Central memory CD8-positive, alpha-beta T cell (primary cell): Measurements from ENCODE around the gene ASAP2.

ENCODE experiments used
- ATAC-seq: fragments of 150-1000 bp; cut with Tn5 transposase; replicated peaks from 2 replicates; pipeline ENCODE4 v1.10.0; 2022; ENCODE audit warnings: mild to moderate bottlenecking, moderate FRiP score, moderate number of reproducible peaks; ENCODE audit not compliant: poor library complexity, severe bottlenecking; ENCODE audit errors: extremely low read depth
- DNase-seq, 2 donors: peaks; one replicate each; pipeline ENCODE4 v3.0.0; 2021; ENCODE audit warnings: low spot score in 2 of 2
- H3K27ac Mint-ChIP-seq: one replicate; pipeline ENCODE4 v1.8.0; 2022; ENCODE audit warnings: low read depth, mild to moderate bottlenecking, moderate library complexity, mixed read lengths
- H3K27me3 Mint-ChIP-seq: one replicate; pipeline ENCODE4 v1.8.0; 2022; ENCODE audit warnings: mixed read lengths
- H3K36me3 Mint-ChIP-seq: one replicate; pipeline ENCODE4 v1.8.0; 2022; ENCODE audit warnings: mild to moderate bottlenecking, moderate library complexity, mixed read lengths; ENCODE audit not compliant: insufficient read depth
- H3K4me1 Mint-ChIP-seq: one replicate; pipeline ENCODE4 v1.8.0; 2022; ENCODE audit warnings: mixed read lengths
- H3K4me3 Mint-ChIP-seq: one replicate; pipeline ENCODE4 v1.8.0; 2022; ENCODE audit warnings: mild to moderate bottlenecking, moderate library complexity, mixed read lengths
- H3K9me3 Mint-ChIP-seq: one replicate; pipeline ENCODE4 v1.8.0; 2022; ENCODE audit warnings: mixed read lengths

ASAP2 gene

DNA sequence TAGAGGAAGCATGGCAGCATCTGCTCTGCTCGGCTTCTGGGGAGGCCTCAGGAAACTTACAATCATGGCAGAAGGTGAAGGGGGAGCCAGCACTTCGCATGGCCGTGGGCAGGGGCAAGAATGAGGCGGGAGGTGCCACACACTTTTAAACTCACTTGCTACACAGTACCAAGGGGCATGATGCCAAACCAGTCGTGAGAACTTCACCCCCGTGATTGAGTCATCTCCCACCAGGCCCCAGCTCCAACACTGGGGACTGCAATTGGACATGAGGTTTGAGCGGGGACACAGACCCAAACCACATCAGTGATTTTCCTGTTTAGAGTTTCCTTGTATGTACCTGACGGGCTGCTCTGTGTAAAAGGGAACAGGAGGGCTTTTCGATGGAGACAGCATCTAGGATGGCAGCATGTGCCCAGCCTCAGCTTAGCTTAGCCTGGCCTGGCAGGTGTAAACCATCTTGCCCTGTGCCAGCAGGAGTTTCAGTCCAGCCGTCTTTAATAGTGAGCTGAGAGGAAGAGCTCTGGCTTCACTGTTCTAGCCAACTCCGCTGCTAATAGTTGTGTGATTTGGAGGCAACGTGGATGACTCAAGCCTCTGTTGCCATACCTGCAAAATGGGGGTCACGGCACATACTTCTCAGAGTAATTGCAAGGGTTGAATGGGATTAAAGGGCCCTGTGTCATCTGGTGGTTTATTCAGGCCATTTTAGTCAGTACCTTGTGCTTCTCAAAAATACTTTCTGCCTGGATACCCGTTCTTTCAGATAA, 101.8 kb downstream of the ASAP2 start:
- no peaks in the 10 kb centered on the region for H3K4me1 Mint-ChIP-seq
- DNase-seq = no peak

DNA sequence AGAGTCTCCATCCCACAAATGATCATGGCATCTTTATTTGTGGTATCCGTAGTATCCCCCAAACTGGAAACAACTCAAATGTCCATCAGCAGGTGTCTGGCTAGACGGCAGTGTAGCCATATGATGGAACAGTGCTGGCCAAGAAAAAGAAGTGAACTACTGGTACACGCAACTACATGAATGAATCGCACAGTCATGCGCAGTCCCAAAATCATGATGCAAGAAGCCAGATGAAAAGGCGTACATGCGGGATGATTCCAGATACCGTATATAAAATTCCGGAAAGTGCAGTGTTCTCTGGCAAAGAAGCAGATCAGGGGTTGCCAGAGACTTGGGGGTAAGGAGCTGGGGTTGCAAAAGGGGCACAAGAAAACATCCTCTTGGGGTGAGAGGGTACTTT, 102.5 kb downstream of the ASAP2 start:
- Mint-ChIP-seq H3K36me3 (no peaks in the 10 kb centered on the region), H3K27me3 (peaks cover 15% of the 10 kb centered on the region), H3K4me3 (no peak overlapping the region), H3K4me1 (no peaks in the 10 kb centered on the region), H3K27ac (no peak overlapping the region), H3K9me3 (no peaks in the 10 kb centered on the region)
- no peak for ATAC-seq
- no peak for DNase-seq

More for the DNA sequence above, 101.8 kb downstream of the ASAP2 start:
- H3K27ac Mint-ChIP-seq = no peak overlapping the region
- H3K4me3 Mint-ChIP-seq = no peak overlapping the region
- ATAC-seq = no peak
- H3K27me3 Mint-ChIP-seq = peaks cover 23% of the 10 kb centered on the region
- H3K9me3 Mint-ChIP-seq = no peaks in the 10 kb centered on the region
- H3K36me3 Mint-ChIP-seq = no peaks in the 10 kb centered on the region

DNA sequence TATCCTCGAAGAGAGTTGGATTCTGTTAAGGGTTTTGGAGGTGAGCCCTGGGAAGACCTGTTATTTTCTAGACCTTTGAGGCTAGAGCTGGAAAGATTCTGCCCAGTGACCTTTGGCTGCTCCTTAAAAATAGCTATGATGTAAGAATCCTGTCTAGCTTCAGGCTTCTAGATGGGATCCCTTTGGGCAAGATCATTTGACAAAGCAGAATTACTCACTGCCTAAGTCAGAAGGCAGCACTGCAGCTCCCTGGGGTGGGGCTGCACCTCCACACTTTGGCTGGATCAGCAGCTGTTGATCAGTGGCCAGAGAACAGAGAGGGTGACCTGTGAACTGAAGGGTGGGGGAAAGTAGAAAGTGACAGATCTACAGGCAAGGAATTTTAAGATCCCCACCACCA, 103.8 kb downstream of the ASAP2 start:
- Mint-ChIP-seq H3K27ac (no peak overlapping the region), H3K27me3 (peaks cover 18% of the 10 kb centered on the region), H3K4me3 (no peak overlapping the region), H3K9me3 (no peaks in the 10 kb centered on the region), H3K36me3 (no peaks in the 10 kb centered on the region), H3K4me1 (no peaks in the 10 kb centered on the region)
- no peak for ATAC-seq
- DNase-seq = no peak

DNA sequence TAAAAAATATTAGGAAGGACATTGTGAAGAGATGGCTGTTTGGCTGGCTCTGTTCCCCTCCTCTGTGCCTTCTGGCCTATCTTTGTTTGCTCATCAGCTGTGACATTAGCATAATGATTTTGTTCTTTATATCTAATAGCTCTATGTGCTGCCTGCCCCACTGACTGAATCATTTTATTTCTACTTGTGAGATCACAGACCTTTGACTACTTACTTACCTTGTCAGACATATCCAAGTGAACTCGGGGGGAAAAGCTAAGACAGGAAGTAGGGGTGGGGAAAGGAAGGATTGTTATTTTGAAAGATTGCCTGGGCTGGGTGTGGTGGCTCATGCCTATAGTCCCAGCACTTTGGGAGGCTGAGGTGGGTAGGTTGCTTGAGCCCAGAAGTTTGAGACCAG, 104.2 kb downstream of the ASAP2 start:
- peaks cover 20% of the 10 kb centered on the region for H3K27me3 Mint-ChIP-seq
- no peak overlapping the region for H3K27ac Mint-ChIP-seq
- no peak overlapping the region for H3K4me3 Mint-ChIP-seq
- DNase-seq (no peak), ATAC-seq (no peak)
- H3K4me1 Mint-ChIP-seq = no peaks in the 10 kb centered on the region
- no peaks in the 10 kb centered on the region for H3K36me3 Mint-ChIP-seq
- no peaks in the 10 kb centered on the region for H3K9me3 Mint-ChIP-seq

DNA sequence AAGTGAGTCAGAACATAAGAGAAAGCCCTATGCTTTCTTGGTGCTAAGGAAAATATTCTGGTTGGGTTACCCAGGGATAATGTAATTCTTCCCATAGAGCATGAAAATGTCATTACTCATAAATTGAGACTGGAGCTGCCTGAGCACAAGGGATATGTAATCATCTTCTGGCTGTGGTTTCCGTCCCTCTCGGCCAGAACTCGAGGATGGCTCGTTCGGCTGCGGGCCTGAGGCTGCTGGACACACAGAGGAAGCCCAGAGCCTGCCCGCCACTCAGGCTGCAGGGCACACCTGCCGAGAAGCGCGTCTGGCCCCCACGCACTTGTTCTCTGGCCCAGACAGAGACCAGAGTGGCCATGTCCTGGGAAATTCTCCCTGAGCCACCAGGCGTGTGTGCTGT, 104.9 kb downstream of the ASAP2 start:
- Mint-ChIP-seq H3K36me3 (no peaks in the 10 kb centered on the region), H3K27me3 (peaks cover 20% of the 10 kb centered on the region), H3K27ac (no peak overlapping the region), H3K4me1 (no peaks in the 10 kb centered on the region), H3K9me3 (no peaks in the 10 kb centered on the region), H3K4me3 (no peak overlapping the region)
- ATAC-seq (no peak), DNase-seq (no peak)

DNA sequence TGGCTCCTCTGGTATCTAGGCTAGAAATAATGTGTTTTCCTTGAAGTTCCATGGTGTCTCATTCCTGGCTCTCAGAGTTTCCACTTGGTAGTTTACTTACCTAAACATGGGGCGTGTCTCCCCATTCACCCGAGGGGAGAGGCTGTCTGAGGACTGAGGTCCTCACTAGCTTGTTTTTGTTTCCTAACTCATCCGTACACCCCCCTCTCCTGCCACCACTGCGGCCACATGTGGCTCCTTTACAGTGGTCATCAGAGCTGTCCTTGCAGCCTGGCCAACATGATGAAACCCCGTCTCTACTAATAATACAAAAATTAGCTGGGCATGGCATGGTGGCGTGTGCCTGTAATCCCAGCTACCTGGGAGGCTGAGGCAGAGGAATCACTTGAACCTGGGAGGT, 106.0 kb downstream of the ASAP2 start:
- ATAC-seq = no peak
- Mint-ChIP-seq H3K9me3 (no peaks in the 10 kb centered on the region), H3K36me3 (no peaks in the 10 kb centered on the region), H3K4me1 (no peaks in the 10 kb centered on the region), H3K27me3 (peaks cover 20% of the 10 kb centered on the region), H3K27ac (no peak overlapping the region), H3K4me3 (no peak overlapping the region)
- no peak for DNase-seq

DNA sequence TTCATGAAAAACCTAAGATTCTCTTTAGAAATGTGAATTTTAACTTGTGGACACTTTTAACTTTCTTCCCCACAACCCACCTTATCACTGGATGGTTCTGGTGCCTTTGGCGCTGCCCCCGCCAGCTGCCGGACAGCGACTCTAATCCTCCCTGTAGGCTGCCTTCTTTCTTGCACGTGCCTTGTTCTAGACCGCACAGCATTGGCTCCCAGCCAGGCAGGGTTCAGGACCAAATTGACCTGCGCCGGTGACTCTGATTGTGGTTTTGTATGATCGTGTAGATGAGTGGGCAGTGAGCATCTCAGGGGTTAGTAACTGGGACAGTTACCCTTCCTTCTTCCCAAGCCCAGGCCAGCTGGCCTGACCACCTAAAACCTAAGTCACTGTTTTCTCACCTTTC, 106.8 kb downstream of the ASAP2 start:
- no peaks in the 10 kb centered on the region for H3K36me3 Mint-ChIP-seq
- H3K27ac Mint-ChIP-seq = no peak overlapping the region
- no peaks in the 10 kb centered on the region for H3K9me3 Mint-ChIP-seq
- H3K27me3 Mint-ChIP-seq = peaks cover 20% of the 10 kb centered on the region
- DNase-seq = no peak
- no peaks in the 10 kb centered on the region for H3K4me1 Mint-ChIP-seq
- H3K4me3 Mint-ChIP-seq = no peak overlapping the region
- ATAC-seq = no peak

DNA sequence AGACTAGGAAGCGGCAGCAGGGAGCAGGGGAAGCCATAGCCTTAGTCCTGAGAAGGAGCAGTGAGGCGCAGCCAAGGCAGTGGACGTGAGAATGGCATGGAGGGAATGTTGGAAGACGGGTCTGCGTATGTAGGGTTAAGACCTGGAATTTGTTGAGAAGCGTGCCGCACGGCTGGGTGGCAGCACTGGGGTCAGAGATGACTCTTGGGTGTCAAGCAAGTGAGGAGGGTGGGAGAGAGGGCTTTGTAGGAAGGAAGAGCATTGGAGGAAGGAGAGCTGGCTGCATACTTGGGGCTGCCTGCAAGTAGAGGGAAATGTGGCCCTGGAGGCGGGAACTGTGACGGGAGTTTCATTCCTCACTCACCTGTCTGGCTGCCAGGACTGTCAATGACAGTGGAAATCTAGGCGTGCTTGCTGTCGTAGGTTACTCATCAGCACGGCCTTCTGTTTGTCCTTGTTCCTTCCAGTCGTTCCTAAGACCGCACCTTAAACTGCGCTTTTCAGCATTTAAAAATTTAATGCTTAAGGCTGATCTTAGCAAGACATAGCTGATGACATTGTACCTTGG, 108.8 kb downstream of the ASAP2 start:
- peaks cover 2% of the 10 kb centered on the region for H3K36me3 Mint-ChIP-seq
- ATAC-seq = no peak
- H3K4me3 Mint-ChIP-seq = no peak overlapping the region
- no peak for DNase-seq
- no peaks in the 10 kb centered on the region for H3K4me1 Mint-ChIP-seq
- H3K27me3 Mint-ChIP-seq = peaks cover 20% of the 10 kb centered on the region
- no peak overlapping the region for H3K27ac Mint-ChIP-seq
- H3K9me3 Mint-ChIP-seq = no peaks in the 10 kb centered on the region

DNA sequence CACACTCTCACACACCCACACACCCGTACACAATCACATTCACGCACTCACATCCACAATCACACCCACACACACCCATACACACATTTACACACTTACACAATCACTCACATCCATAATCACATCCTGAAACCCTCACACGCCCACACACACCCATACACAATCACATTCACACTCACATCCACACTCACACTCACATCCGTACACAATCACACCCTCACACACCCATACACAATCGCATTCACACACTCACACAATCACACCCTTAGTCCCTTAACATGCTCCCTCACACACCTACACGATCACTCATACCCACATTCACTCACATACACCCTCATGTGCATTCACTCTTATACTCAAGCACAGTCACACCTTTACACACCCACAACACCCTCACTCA, 110.9 kb downstream of the ASAP2 start:
- ATAC-seq = no peak
- Mint-ChIP-seq H3K36me3 (peaks cover 2% of the 10 kb centered on the region), H3K9me3 (no peaks in the 10 kb centered on the region), H3K4me3 (no peak overlapping the region), H3K27me3 (peaks cover 20% of the 10 kb centered on the region), H3K4me1 (no peaks in the 10 kb centered on the region), H3K27ac (no peak overlapping the region)
- no peak for DNase-seq

DNA sequence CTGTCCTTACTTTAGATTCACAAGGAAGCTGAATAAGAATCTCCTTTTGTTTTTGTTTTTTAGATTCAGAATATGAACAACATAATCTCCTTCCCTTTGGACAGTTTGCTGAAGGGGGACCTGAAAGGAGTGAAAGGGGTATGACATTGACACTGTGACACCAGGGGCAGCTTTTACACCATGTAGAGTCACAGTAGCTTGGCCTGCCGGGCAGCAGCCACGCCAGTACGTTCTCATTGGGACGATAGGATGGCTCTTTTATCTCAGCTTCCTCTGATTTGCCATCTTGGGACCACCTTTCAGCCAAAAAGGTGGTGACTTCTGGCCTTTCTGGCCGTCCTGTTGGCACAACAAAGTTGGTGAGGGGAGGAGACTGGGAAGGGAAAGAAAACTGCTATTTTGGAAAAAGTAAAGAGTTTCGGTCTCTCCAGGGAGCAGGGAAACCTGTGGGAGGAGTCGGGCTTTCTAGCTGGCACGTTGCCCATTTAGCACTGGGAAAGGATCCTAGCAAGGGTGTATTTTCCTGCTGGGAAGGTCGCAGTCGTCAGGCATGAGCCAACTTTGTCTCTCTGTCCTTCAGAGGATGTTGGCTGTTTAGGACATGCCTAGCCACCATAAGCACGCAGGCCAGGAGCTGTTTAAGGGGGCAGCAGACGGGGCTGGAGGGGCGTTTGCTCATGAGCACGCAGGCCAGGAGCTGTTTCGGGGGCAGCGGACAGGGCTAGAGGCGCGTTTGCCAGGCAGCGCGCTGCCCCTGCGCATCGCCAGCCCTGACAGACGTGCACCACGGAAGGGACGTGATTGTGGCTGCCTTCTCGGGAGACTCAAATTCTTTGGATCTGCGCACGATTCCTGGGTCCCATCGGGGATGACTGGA, 112.1 kb downstream of the ASAP2 start:
- H3K27ac Mint-ChIP-seq = no peak overlapping the region
- no peak overlapping the region for H3K4me3 Mint-ChIP-seq
- no peaks in the 10 kb centered on the region for H3K9me3 Mint-ChIP-seq
- H3K27me3 Mint-ChIP-seq = peaks cover 27% of the 10 kb centered on the region
- ATAC-seq = no peak
- H3K36me3 Mint-ChIP-seq = peaks cover 2% of the 10 kb centered on the region
- no peaks in the 10 kb centered on the region for H3K4me1 Mint-ChIP-seq
- no peak for DNase-seq

DNA sequence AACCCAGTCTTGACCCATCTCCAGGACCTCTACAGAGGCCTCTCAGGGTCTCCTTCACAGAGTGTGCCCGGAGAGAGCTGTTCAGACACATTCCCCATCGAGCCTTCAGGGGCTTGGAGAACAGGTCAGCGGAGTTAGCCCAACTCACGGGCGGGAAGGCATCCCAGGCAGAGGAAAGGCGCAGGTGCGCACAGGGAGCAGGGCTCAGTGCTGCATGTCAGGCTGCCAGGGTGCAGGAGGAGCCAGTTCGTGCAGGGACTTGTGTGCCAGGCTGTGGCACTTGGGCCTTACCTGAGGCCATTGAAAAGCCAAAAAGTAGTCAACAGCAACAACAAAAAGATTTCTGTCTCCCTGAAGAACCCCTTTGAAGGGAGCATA, 112.7 kb downstream of the ASAP2 start:
- Mint-ChIP-seq H3K27ac (no peak overlapping the region), H3K9me3 (no peaks in the 10 kb centered on the region), H3K4me3 (no peak overlapping the region), H3K27me3 (peaks cover 27% of the 10 kb centered on the region), H3K4me1 (no peaks in the 10 kb centered on the region), H3K36me3 (peaks cover 2% of the 10 kb centered on the region)
- ATAC-seq = no peak
- DNase-seq = no peak

DNA sequence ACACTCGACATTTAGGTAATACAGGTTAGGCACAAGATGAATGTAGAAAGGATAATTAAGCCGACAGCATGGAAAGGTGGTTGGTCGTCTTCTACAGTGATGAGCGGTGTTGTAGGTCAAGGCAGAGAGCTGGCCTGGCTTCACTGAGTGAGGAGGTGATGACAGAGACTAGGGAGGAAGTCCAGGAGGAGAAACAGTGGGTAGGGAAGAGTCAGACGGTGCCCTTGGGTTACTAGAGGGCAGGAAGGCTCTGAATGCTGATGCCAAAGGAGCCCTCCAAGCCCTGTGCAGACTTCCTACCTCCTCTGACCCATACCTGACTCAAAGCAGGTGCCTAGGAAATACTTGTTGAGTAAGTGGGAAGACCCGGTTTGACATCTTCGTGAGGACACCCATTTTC, 116.0 kb downstream of the ASAP2 start:
- ATAC-seq (no peak), DNase-seq (no peak)
- Mint-ChIP-seq H3K27ac (no peak overlapping the region), H3K27me3 (peaks cover 19% of the 10 kb centered on the region), H3K4me3 (no peak overlapping the region), H3K36me3 (peaks cover 2% of the 10 kb centered on the region), H3K4me1 (no peaks in the 10 kb centered on the region), H3K9me3 (no peaks in the 10 kb centered on the region)

DNA sequence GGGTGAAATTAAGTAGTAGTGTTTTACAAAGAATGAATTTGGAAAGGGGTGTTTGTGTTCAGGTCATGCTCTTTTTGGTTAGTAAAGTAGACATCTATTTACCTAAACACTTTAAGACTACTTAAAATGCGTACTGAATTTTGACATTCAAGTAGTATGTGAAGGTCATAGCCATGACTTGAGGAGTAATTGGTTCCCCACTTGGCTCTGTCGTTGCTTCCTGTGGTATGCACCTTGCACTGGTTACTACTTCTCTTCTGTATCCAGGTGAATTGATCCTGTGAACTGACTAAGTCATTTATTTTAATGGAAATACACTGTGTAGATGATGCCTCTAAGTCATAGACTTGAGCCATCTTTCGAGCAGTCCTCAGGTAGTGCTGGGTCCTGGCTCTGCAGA, 118.8 kb downstream of the ASAP2 start:
- no peak for DNase-seq
- H3K9me3 Mint-ChIP-seq = no peaks in the 10 kb centered on the region
- H3K27me3 Mint-ChIP-seq = peaks cover 37% of the 10 kb centered on the region
- H3K36me3 Mint-ChIP-seq = no peaks in the 10 kb centered on the region
- H3K4me3 Mint-ChIP-seq = no peak overlapping the region
- ATAC-seq = no peak
- no peak overlapping the region for H3K27ac Mint-ChIP-seq
- no peaks in the 10 kb centered on the region for H3K4me1 Mint-ChIP-seq
